ENCODE data around the gene WNK1.
A peak's percentile ranks its signal among the peaks of the same experiment; 100 is the strongest.
"Not testable (repeated sequence)": the region's sequence is repeated elsewhere in the genome, so short reads cannot be mapped to it uniquely, and the experiment has no call there.

WNK1 gene

DNA sequence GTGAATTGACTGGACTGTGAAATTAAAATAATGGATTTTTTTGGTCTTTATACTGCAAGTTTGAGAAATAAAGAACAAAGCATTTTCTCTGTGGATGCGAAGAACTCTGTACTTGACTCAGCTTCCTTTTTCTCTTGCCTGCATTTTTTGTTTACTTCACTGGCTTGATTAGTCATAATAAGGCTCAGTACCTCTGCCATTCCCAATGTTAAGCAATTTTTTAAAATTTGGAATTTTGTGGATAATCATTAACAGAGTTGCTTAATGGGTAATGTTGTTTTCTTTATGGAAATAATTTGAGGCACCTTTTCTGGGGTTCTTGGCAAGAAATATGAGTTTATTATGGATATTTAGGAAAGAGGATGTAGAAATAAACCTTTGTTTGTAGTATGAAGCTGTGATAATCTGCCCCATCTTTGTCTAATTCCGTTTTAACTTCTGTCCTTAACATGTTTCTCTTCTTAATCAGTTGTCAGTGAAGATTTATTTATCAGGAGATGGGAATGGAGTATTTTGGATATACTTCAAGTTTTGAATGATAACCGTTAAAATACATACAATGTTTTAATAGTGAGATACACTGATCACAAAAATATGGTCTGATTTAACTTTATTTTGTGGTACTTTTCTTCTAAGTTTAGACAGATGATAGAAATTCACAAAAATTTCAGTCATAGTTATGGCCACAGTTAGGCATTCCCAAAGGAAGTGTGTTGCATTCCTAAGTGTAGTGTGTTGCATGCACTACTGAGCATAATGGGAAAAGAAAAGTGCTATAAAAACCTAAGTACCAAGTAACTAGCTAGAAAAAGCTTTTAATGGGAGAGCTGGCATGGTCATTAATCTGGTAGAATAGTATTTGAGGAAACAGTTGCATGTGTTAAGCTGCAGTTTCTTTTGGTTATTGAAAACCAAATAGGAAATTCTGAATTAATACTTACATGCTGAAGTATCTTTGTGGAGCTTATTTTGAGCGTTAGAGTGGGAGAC is 27.7 kb downstream of the WNK1 start:
- DNase-seq: peak; percentile 38

DNA sequence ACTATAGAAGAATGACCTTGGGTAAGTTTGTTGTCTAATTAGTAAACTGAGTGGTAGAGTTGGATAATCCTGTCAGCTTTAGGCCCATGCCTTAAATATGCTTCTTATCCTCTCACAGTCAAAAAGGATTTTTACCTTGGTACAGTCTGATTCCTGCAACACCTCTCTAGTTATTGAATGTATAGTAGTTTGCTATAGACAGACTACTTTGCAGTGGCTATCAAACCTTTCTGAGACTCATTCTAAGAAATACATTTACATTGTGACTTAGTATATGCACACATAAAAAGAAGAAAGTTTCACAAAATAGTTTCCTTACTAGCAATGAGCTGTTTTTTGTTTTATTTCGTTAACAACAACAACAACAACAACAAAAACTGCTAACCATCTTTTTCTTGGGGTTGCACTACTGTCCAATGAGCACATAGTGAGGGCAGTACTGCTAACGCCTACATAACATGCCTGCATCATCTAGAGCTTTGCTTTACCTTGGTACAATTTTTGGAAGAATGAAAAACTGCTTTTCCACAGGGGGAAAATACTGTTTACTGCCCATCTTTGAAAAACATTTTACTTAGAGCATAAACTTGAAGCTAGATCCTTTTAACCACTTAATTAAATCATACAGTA is 28.5 kb downstream of the WNK1 start:
- no peak for DNase-seq

DNA sequence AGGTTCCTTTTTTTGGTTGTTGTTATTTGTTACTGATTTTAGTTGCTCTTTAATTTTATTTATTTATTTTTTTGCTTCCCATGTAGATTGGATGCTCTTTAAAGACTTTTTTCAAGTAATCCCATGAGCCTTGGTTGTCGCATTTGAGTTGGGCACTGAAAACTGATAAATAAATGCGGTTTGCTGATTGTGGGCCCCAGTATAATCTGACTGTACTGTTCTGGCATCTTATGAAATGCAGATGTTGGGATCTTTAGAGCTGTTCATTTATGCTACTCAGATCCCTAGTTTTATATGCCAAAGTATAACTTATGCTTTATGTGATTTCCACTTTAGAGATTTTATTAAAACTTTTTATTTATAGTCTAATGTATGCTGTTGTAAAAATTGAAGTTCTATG is 33.3 kb downstream of the WNK1 start:
- DNase-seq: no peak

DNA sequence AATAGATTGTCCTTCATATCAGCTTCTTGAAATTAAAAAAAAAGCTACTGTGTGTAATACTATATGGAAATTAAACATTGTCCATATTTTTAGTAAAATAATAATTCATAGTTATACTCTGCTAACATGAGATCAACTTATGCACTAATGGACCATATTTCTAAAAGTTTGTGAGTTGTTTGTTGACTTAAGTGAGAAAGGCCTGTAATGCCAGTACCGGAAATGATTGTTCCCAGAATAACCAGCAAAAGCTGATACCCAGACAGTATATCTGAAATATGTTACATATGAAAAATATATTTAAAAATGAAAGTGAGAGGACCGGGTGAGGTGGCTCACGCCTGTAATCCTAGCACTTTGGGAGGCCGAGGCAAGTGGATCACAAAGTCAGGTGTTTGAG is 35.9 kb downstream of the WNK1 start:
- DNase-seq: no peak

DNA sequence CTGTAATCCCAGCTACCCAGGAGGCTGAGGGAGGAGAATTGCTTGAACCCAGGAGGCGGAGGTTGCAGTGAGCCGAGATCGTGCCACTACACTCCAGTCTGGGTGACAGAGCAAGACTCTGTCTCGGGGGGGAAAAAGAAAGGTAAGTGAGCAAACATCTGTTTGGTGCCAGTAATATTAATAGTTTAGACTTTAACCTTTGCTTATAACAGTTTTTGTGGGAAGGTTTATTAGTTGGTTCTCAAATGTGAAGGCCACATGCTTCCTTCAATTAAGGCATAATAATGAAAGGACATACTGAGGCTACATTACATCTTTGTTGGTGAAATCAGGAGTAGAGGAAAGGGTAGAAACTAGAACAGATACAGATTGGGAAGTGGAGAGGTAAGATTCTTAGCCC is 36.4 kb downstream of the WNK1 start:
- DNase-seq: not testable (repeated sequence)

DNA sequence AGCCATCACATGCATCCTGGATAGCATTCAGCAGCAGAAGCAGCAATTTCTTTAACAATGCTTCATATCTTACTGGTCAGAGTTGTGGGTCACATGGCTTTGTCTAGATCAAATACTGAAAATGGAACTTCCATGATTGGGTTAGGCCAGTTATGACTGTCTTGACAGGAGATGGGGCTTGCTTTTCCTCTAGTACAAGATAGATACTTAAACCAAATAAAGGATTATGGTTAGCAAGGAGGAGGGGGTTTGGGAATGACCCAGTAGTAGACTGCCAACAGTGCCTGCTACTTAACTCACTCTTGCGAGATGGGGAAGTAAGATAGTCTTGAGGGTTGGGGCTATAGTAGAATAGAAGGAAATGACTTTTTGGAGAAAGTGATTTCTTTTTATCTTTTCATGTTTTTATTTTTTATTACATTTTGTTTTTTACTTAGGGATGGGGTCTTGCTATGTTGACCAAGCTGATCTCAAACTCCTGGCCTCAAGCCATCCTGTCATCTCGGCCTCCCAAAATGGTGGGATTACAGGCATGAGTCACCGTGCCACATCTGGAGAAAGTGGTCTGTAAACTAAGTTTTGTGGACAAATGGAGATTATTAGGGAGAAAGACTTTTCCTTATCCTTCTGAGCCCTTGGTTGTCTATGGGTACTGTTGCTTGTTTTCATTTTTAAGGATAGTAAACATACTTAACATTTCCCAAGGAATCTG is 37.6 kb downstream of the WNK1 start:
- DNase-seq: no peak

DNA sequence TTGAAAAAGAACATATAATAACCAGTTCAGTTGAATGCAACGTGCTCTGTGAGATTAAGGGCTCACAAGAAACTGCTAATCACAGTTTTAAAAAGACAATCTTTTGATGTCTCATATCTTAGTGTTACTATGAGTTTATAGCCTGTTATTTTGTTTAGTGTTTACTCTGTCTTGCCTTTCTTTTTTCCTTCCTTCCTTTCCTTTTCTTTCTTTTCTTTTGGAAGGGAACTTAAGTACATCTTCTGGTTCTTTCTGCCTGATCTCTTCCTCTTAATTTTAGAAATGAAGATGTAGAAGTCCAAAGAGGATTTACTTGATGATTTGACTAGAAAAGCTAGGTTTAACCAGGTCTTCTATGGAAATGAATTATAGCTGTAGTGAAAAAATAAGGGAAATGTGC is 38.2 kb downstream of the WNK1 start:
- DNase-seq: no peak

DNA sequence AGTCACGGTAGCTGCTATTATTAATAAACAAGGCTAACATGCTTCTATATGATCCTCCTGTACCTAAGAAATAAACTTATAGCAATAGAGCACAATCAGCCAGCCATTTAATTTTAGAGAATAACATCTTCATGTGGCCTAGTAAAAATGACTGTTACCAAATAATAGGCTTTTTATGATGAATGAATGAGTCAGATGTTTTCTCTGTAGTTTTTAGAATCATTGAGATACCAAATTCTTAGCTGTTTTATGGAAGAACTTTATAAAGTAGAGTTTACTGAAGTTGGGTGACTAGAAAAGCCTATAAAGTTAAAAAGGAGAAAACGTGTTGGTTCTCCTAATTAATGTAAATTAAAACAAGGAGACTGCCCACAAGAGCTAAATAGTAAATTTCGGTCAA is 40.7 kb downstream of the WNK1 start:
- DNase-seq: no peak

DNA sequence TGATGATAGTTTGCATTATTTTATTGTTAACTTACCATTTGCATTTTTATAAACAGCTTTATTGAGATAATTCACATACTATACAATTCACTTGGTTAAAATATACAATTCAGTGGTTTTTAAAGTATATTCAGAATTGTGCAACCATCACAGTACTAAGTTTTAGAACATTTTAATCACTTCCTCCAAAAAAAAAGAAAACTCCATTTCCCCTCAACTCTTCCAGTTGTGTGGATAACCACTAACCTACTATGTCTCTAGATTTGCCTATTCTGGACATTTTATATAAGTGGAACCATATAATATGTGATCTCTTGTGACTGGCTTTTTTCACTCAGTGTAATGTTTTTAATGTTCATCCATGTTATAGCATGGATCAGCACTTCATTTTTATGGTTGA is 41.3 kb downstream of the WNK1 start:
- no peak for DNase-seq

DNA sequence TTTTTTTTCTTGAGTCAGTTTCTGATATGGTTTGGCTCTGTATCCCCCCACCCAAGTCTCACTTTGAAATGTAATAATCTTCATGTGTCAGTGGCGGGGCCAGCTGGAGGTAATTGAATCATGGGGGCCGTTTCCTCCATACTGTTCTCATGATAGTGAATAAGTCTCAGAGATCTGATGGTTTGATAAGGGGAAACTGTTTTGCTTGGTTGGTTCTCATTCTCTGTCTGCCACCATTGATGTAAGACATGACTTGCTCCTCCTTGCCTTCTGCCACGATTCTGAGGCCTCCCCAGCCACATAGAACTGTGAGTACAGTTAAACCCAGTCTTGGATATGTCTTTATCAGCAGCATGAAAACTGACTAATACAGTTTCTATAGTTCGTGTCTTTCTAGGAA is 42.9 kb downstream of the WNK1 start:
- no peak for DNase-seq

DNA sequence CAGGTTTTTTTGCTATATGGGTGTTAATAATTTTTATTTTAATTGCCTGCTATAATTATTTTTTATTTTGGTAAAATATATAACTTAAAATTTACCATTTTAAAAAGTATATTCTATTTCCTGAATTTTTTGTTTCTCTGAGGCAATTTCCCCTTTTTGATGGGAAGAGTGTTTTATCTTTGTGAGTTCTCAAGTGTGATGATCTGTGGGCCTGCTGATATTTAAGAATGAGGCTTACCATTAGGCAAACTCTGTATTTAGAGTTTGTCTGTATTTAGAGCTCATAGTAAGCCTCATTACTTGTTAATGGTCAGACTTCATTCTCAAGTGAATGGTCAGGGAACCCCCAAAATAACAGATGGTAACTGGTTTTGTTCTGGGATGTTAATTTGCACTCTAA is 48.0 kb downstream of the WNK1 start:
- no peak for DNase-seq

DNA sequence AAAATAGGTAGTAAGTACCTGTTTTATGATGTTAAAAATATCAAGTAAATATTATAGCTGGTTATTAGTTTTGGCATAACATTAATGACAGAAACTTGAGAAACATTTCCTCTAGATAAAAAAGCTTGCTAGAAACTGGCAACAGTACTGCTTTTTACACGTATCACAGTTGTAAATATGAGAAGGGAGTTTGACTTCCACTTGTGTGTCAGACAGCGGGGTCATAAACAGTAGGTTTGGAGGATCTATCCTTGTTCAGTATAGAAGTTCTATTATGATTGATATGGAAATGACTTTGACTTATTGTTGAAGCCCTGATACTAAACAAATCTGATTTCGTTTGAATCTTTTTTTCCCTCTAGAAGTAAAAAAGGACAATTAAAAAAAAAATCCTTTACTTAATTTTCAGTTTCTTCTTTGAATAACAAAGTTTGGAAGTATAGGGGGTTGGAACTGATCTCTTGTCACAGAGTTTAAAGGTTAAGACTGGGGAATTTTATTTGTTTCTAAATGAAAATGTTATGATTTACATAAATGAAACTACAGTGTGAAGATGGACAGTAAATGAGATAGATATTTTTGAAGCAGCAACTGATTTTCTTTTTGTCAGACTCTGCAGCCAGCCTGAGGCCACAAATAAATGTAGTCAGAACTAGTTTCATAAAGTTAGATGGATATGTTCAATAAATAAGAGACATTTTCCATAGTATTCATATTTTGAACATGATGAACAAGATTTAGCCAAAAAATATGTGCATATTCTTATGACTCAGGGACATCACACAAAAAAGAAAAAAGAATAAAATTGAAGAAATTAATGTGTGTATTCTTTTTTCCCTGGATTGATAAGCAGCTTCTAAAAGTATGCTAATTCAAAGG is 50.1 kb downstream of the WNK1 start:
- DNase-seq: no peak

DNA sequence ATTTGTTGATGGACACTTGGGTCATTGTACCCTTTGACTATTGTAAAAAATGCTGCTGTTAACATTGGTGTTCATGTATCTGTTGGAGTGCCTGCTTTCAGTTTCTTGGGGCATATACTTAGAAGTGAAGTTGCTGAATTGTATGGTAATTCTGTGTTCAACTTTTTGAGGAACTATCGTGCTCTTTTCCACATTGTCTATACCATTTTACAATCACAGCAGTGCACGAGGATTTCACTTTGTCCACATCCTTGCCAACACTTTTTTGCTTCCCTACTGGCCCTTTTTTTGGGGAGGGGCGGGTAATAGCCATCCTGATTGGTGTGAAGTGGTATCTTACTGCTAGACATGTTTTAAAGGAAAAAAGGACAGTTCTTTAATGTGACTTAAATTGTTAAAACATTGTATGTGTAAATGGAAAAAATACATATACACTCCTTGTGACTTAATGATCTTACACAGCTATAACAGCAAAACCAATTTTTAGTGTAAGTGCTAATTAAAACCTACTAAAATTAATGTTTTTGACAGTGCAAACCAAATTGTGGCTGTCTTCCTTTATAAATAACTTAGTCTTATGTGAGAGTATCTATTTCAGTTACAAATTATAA is 52.7 kb downstream of the WNK1 start:
- no peak for DNase-seq

DNA sequence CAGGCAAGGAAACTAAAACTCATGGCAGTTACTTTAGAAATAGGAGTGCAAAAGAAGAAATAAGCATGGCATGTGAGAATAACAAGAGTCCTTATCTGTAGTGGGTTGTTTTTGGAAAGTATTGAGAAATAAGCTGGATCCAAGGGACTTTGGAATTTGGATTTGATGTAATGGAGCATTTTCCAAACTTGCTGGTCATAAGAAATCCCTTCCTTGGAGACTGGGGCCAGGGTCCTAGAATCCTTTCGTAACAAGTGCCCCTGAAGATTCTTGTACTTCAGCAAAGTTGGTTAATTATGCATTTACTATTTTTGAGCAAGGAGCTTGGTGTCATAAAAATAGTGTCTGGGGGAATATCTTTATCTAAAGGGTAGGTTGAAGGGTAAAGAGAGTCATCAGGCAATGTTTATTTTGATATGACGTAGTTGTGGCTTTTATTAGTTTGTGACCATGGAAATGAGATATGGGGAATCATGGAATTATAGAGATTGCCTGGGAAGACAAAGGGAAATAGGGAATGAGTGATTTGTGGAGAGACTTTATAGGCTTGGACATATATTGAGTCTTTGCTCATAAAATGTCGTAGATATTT is 53.9 kb downstream of the WNK1 start:
- no peak for DNase-seq

DNA sequence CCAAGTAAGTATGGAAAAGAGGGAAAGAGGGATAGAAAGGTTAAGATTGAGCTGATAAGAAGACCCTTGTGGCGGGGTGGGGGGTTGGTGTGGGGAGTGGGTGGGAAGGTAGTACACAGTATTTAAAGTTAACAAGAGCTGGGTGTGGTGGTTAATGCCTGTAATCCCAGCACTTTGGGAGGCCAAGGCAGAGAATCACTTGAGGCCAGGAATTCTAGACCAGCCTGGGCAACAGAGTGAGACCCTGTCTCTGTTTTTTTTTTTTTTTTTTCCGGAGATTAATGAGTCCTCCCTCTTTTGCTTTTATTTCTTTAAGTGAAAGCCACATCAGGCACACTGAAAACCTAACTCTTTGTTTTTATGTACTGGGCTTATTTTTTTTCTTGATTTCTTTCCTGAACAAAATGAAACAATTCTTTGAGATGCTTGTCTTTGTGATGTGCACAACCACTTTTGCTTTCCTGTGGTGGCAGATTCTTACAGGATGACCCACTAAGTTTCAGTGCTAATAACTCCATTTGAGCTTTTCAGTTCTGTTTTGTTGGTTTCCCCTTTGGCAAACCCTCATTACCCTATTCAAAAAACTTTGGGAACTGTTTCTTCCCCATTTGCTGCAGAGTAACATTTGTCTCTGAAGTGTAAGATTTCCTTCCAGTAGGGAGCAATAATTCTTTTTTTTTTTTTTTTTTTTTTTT is 54.8 kb downstream of the WNK1 start:
- DNase-seq: no peak

DNA sequence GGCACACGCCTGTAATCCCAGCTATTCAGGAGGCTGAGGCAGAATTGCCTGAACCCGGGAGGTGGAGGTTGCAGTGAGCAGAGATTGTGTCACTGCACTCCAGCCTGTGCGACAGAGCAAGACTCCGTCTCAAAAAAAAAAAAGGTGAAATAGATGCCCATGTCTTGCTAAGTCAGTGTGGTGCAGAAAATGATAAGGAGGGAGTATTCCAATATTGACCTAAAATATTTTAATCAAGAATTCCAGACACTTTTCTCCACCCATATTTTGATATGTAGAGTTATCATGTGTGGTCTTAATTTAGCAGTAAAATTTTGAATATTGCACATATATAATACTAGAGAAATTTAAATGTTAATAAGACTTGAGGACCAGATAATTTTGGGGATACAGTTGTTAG is 57.7 kb downstream of the WNK1 start:
- DNase-seq: no peak

DNA sequence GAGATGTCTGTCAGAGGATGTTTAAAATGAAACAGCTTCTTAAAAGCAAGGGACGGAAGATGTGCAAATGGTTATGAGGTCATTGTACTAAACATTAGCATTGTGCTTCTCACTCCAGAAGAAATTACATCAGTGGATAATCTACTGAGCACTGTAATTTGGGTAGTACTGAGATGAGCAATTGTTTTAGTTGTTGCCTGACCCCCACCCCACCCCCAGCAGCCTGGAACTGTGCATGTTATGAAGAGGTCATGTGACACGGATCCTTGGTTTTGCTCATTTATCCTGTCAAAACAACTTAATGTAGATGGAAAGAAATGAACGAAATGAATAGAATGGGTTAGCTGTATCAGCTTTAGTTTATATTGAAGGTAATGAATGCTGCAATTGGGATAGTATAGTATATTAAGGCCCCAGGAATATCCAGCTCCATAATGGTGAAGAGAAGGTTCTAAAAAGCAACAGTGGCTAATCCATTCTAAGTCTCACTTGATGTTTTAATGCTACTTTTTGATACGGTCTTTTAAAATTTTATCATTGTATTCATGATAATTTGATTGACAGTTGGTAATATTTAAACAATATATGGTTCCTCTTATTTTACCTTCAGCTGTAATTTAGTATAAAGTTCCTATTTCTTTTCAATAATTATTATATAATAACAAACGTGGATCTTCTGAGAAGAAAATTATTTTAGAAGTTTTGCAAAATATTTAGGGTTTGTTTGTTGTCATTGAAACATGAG is 58.5 kb downstream of the WNK1 start:
- peak; percentile 81 for DNase-seq

DNA sequence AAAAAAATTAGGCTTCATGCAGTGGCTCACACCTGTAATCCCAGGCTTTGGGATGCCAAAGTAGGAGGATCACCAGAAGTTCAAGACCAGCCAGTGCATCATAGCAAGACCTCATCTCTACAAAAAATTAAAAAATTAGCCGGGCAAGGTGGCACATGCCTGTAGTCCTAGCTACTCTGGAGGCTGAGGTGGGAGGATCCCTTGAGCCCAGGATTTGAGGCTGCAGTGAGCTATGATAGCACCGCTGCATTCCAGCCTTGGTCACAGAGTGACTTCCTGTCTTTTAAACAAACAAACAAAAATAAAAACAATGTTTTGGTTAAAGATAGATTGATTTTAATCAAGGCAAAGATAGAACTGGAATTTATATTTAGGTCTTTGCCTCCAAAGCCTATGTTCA is 60.6 kb downstream of the WNK1 start:
- no peak for DNase-seq

DNA sequence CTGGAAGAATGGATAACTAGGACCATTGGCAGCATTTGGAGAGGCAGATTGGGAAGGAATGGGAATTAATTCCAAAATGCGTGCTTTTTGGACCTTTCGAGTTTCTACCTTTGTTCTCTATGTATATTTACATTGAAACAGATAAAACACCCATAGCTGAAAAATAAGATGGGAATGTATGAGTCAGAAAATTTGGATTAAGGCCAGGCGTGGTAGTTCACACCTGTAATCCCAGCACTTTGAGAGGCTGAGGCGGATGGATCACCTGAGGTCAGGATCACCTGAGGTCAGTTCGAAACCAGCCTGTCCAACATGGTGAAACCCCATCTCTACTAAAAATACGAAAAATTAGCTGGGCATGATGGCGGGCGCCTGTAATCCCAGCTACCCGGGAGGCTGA is 65.1 kb downstream of the WNK1 start:
- DNase-seq: not testable (repeated sequence)

DNA sequence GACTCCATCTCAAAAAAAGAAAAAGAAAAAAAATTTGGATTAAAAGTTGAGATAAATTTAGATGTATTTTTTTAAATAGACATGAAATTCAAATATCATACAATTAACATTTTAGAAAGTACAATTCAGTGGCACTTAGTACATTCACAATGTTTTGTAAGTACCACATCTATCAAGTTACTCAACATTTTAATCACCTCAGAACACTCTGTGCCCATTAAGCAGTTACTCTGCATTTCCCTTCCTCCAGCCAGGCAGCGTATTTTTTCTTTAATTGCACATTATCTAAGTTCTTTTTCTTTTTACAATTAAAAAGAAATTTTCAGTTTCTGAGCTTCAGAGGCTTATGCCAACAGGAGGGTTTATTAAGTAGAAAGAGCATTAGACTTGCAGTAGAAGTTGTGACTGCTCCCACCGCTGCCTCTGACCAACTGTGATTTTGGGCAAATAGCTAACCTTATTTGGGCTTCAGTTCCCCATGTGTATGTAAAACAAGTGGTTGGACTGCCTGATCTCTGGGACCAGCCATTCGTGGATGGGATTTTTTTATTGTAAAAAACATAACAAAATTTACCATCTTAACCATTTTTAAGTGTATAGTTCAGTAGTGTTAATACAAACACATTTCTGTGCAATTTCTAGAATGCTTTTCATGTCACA is 65.7 kb downstream of the WNK1 start:
- no peak for DNase-seq

Data from eye (tissue), 1 donor.